Nephron progenitor cell (in vitro differentiated cells): ENCODE measurements around the gene IFITM1.
"Not testable (repeated sequence)": the region's sequence is repeated elsewhere in the genome, so short reads cannot be mapped to it uniquely, and the experiment has no call there.

Experiments used
- DNase-seq: peaks from one replicate; pipeline ENCODE4 v3.0.0; 2021
- H3K27ac Mint-ChIP-seq: 2 replicates; pipeline ENCODE4 v1.8.0; 2021; ENCODE audit warnings: mild to moderate bottlenecking, moderate library complexity, mixed read lengths
- H3K27me3 Mint-ChIP-seq: 2 replicates; pipeline ENCODE4 v1.8.0; 2021; ENCODE audit warnings: mild to moderate bottlenecking, low read depth, mixed read lengths; ENCODE audit not compliant: poor library complexity
- H3K36me3 Mint-ChIP-seq: 2 replicates; pipeline ENCODE4 v1.8.0; 2021; ENCODE audit warnings: low read depth, mixed read lengths
- H3K4me1 Mint-ChIP-seq: 2 replicates; pipeline ENCODE4 v1.8.0; 2021; ENCODE audit warnings: mixed read lengths
- H3K4me3 Mint-ChIP-seq: 2 replicates; pipeline ENCODE4 v1.8.0; 2021; ENCODE audit warnings: mild to moderate bottlenecking, moderate library complexity, mixed read lengths
- H3K9me3 Mint-ChIP-seq: 2 replicates; pipeline ENCODE4 v1.8.0; 2021; ENCODE audit warnings: mild to moderate bottlenecking, moderate library complexity, mixed read lengths
- TF ChIP-seq, protein P1 (sequence below): fragments of 200-600 bp; sonication (generic); IDR thresholded peaks from 2 replicates; pipeline ENCODE4 v1.5.0; 2021; ENCODE audit warnings: antibody characterized with exemption

Gene IFITM1

DNA sequence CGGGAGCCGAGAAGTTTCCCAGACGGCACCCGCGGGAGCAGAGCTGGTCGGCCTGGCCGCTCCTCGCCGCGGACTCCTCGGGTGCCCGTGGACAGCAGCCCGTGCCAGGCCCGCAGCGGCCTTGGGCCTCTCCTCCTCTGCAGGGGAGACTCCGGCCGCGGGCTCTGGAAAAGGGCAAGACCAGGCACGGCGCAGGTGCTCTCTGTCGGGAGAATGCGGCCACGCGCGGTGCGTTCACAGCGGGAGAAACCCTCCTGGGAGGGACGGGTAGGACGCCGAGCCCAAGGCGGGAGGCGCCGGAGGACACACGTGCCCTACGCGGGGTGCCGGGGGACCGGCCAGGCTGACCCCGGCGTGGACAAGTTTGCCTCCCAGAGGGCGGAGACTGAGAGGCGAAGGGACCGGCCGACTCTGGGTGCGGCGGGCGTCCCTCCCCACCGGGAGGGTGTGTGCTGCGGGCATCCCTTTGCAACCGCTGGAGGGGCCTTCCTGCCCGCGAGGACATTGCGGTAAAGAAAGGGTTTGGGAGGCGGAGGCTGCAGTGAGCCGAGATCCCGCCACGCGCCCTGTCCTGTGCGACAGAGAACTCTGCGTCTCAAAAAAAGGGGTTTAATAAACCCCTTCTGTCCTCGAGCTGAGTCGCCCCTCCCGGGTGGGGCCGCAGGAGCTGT, 2.3 kb downstream of the IFITM1 start:
- no peaks in the 10 kb centered on the region for H3K27me3 Mint-ChIP-seq
- H3K4me3 Mint-ChIP-seq, result peak overlapping the region; percentile 78
- DNase-seq, result no peak
- TF ChIP-seq, protein P1, sequence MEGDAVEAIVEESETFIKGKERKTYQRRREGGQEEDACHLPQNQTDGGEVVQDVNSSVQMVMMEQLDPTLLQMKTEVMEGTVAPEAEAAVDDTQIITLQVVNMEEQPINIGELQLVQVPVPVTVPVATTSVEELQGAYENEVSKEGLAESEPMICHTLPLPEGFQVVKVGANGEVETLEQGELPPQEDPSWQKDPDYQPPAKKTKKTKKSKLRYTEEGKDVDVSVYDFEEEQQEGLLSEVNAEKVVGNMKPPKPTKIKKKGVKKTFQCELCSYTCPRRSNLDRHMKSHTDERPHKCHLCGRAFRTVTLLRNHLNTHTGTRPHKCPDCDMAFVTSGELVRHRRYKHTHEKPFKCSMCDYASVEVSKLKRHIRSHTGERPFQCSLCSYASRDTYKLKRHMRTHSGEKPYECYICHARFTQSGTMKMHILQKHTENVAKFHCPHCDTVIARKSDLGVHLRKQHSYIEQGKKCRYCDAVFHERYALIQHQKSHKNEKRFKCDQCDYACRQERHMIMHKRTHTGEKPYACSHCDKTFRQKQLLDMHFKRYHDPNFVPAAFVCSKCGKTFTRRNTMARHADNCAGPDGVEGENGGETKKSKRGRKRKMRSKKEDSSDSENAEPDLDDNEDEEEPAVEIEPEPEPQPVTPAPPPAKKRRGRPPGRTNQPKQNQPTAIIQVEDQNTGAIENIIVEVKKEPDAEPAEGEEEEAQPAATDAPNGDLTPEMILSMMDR, result no peak
- H3K9me3 Mint-ChIP-seq, result no peaks in the 10 kb centered on the region
- peaks cover 7% of the 10 kb centered on the region for H3K36me3 Mint-ChIP-seq
- H3K27ac Mint-ChIP-seq, result no peak overlapping the region
- peaks cover 73% of the 10 kb centered on the region for H3K4me1 Mint-ChIP-seq

GRCh38 chr11:316891-317301, 3.1 kb downstream of the IFITM1 start:
- Mint-ChIP-seq H3K27me3 (no peaks in the 10 kb centered on the region), H3K4me1 (peaks cover 69% of the 10 kb centered on the region), H3K27ac (no peak overlapping the region), H3K36me3 (peaks cover 7% of the 10 kb centered on the region), H3K4me3 (peak overlapping the region; percentile 78), H3K9me3 (no peaks in the 10 kb centered on the region)
- TF ChIP-seq, protein P1, result no peak
- no peak for DNase-seq

GRCh38 chr11:317668-318404, 4.0 kb downstream of the IFITM1 start:
- H3K4me1 Mint-ChIP-seq, result peaks cover 60% of the 10 kb centered on the region
- H3K27ac Mint-ChIP-seq, result peak overlapping the region; percentile 71
- not testable (repeated sequence) for H3K36me3 Mint-ChIP-seq, H3K9me3 Mint-ChIP-seq, DNase-seq, H3K27me3 Mint-ChIP-seq
- H3K4me3 Mint-ChIP-seq, result peak overlapping the region; percentile 78

GRCh38 chr11:318405-319120, 4.7 kb downstream of the IFITM1 start:
- peaks cover 52% of the 10 kb centered on the region for H3K4me1 Mint-ChIP-seq
- H3K36me3 Mint-ChIP-seq, DNase-seq, H3K27ac Mint-ChIP-seq, H3K27me3 Mint-ChIP-seq, H3K4me3 Mint-ChIP-seq, H3K9me3 Mint-ChIP-seq: not testable (repeated sequence)

GRCh38 chr11:319121-319887, 5.5 kb downstream of the IFITM1 start:
- DNase-seq, H3K27me3 Mint-ChIP-seq, H3K36me3 Mint-ChIP-seq, H3K9me3 Mint-ChIP-seq: not testable (repeated sequence)
- Mint-ChIP-seq H3K4me3 (peak overlapping the region; percentile 94), H3K4me1 (peaks cover 50% of the 10 kb centered on the region), H3K27ac (peak overlapping the region; percentile 84)

DNA sequence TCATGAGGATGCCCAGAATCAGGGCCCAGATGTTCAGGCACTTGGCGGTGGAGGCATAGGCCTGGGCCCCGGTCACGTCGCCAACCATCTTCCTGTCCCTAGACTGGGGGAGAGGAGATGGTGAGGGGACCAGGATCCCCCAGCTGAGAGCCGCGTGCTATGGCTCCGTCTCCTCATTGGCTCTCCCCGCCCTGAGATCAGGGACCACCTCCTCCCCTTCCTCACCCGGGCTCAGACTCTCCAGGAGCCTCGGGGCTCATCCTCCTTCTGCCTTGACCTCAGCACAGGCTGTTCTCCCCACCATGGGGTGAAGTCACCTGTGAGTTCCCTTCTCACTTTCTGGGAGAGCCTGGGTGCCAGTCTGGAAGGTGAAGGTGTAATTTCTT, 6.0 kb downstream of the IFITM1 start:
- peak overlapping the region; percentile 94 for H3K27ac Mint-ChIP-seq
- H3K27me3 Mint-ChIP-seq, H3K36me3 Mint-ChIP-seq, DNase-seq, H3K9me3 Mint-ChIP-seq: not testable (repeated sequence)
- H3K4me1 Mint-ChIP-seq, result peaks cover 52% of the 10 kb centered on the region
- peak overlapping the region; percentile 94 for H3K4me3 Mint-ChIP-seq

DNA sequence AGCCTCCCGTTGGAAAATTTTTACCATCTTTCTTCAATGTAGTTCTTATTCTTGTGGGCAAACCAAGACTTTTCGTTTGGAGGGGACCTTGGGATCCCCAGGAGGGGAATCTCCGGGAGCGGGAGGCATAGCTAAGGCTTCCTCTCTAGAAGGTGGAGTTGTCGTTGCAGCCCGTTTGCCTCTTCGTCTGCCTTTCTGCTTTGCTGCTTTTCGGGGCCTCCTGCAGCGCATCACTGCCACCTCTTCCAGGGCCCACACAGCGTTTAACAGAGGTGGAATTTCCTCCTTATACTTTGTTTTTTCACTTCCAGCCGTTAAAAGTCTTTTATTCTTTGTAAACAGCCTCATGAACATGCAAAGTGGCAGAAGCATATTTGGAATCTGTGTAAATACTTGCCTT, 10.3 kb downstream of the IFITM1 start:
- Mint-ChIP-seq H3K4me1 (peaks cover 64% of the 10 kb centered on the region), H3K27ac (peak overlapping the region; percentile 93), H3K27me3 (no peaks in the 10 kb centered on the region), H3K9me3 (peaks cover 2% of the 10 kb centered on the region), H3K4me3 (peak overlapping the region; percentile 28), H3K36me3 (no peaks in the 10 kb centered on the region)
- DNase-seq, result no peak
- TF ChIP-seq, protein P1, result no peak

DNA sequence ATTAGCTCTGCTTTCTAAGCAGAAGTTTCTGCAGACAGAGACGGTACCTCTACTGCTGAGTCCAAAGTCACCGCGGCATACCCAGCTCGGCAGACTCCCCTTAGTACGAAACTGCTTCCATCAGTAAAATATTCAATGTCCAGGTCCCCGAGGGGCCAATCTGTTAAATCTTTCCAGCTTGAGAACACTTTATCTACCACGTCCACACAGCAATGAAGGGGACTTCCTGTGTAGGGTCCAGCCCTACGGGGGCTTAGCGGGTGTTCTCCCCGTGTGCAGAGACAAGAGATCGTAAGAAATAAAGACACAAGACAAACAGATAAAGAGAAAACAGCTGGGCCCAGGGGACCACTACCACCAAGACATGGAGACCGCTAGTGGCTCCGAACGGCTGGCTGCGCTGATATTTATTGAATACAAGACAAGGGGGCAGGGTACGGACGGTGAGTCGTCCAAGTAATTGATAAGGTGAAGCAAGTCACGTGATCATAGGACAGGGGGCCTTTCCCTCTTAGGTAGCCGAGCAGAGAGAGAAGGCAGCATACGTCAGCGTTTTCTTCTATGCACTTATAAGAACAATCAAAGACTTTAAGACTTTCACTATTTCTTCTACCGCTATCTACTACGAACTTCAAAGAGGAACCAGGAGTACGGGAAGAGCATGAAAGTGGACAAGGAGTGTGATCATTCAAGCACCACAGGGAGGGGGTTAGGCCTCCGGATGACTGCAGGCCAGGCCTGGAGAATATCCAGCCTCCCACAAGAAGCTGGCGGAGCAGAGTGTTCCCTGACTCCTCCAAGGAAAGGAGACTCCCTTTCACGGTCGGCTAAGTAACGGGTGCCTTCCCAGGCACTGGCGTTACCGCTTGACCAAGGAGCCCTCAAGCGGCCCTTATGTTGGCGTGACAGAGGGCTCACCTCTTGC, 11.0 kb downstream of the IFITM1 start:
- H3K4me3 Mint-ChIP-seq, result peak overlapping the region; percentile 16
- DNase-seq, H3K27me3 Mint-ChIP-seq, H3K9me3 Mint-ChIP-seq, H3K36me3 Mint-ChIP-seq: not testable (repeated sequence)
- H3K4me1 Mint-ChIP-seq, result peaks cover 65% of the 10 kb centered on the region
- peak overlapping the region; percentile 93 for H3K27ac Mint-ChIP-seq
